Measurements from ENCODE around the gene DNAJA3.
A peak's percentile ranks its signal among the peaks of the same experiment; 100 is the strongest.

DNAJA3 gene

GRCh38 chr16:4494746-4495490 is 69.2 kb downstream of the DNAJA3 start:
- no peak overlapping the region for H3K27ac ChIP-seq (ENCODE audit: insufficient read depth, low read length, poor library complexity, severe bottlenecking)
- H3K4me1 ChIP-seq (ENCODE audit: control insufficient read depth, insufficient read depth, low read length, poor library complexity, severe bottlenecking), result peaks cover 16% of the 10 kb centered on the region
- no peaks in the 10 kb centered on the region for H3K27me3 ChIP-seq (replicated peaks; ENCODE audit: control insufficient read depth, insufficient read depth, low read length, poor library complexity, severe bottlenecking)
- H3K4me3 ChIP-seq (ENCODE audit: insufficient read depth, low read depth, low read length, poor library complexity, severe bottlenecking), result no peak overlapping the region
- H3K36me3 ChIP-seq (ENCODE audit: control insufficient read depth, insufficient read depth, low read length), result peaks cover 7% of the 10 kb centered on the region
- no peaks in the 10 kb centered on the region for H3K9me3 ChIP-seq (ENCODE audit: control insufficient read depth, low read length)
- DNase-seq, result no peak

- Histone ChIP-seq H3K36me3 (ENCODE audit: control insufficient read depth, insufficient read depth, low read length) (peaks cover 7% of the 10 kb centered on the region), H3K4me1 (ENCODE audit: control insufficient read depth, insufficient read depth, low read length, poor library complexity, severe bottlenecking) (peaks cover 16% of the 10 kb centered on the region), H3K4me3 (ENCODE audit: insufficient read depth, low read depth, low read length, poor library complexity, severe bottlenecking) (no peak overlapping the region), H3K27me3 (replicated peaks; ENCODE audit: control insufficient read depth, insufficient read depth, low read length, poor library complexity, severe bottlenecking) (no peaks in the 10 kb centered on the region), H3K9me3 (ENCODE audit: control insufficient read depth, low read length) (no peaks in the 10 kb centered on the region), H3K27ac (ENCODE audit: insufficient read depth, low read length, poor library complexity, severe bottlenecking) (no peak overlapping the region)
- DNase-seq, result no peak
These were observed 70.1 kb downstream of the DNAJA3 start for GRCh38 chr16:4495766-4496165.

- H3K27me3 ChIP-seq (replicated peaks; ENCODE audit: control insufficient read depth, insufficient read depth, low read length, poor library complexity, severe bottlenecking), result no peaks in the 10 kb centered on the region
- no peak overlapping the region for H3K4me3 ChIP-seq (ENCODE audit: insufficient read depth, low read depth, low read length, poor library complexity, severe bottlenecking)
- no peak overlapping the region for H3K27ac ChIP-seq (ENCODE audit: insufficient read depth, low read length, poor library complexity, severe bottlenecking)
- H3K9me3 ChIP-seq (ENCODE audit: control insufficient read depth, low read length), result no peaks in the 10 kb centered on the region
- H3K4me1 ChIP-seq (ENCODE audit: control insufficient read depth, insufficient read depth, low read length, poor library complexity, severe bottlenecking), result peaks cover 20% of the 10 kb centered on the region
- H3K36me3 ChIP-seq (ENCODE audit: control insufficient read depth, insufficient read depth, low read length), result peaks cover 7% of the 10 kb centered on the region
- no peak for DNase-seq
These were observed 70.6 kb downstream of the DNAJA3 start for GRCh38 chr16:4496305-4496704.

- DNase-seq, result no peak
- peaks cover 42% of the 10 kb centered on the region for H3K4me1 ChIP-seq (ENCODE audit: control insufficient read depth, insufficient read depth, low read length, poor library complexity, severe bottlenecking)
These were observed 73.0 kb downstream of the DNAJA3 start for GRCh38 chr16:4498546-4499195.

GRCh38 chr16:4499196-4499555 is 73.5 kb downstream of the DNAJA3 start:
- Histone ChIP-seq H3K27ac (ENCODE audit: insufficient read depth, low read length, poor library complexity, severe bottlenecking) (no peak overlapping the region), H3K4me1 (ENCODE audit: control insufficient read depth, insufficient read depth, low read length, poor library complexity, severe bottlenecking) (peaks cover 47% of the 10 kb centered on the region), H3K27me3 (replicated peaks; ENCODE audit: control insufficient read depth, insufficient read depth, low read length, poor library complexity, severe bottlenecking) (no peaks in the 10 kb centered on the region), H3K4me3 (ENCODE audit: insufficient read depth, low read depth, low read length, poor library complexity, severe bottlenecking) (no peak overlapping the region), H3K36me3 (ENCODE audit: control insufficient read depth, insufficient read depth, low read length) (peaks cover 3% of the 10 kb centered on the region), H3K9me3 (ENCODE audit: control insufficient read depth, low read length) (no peaks in the 10 kb centered on the region)
- DNase-seq, result no peak

More at GRCh38 chr16:4498546-4499195, 73.0 kb downstream of the DNAJA3 start:
- no peak overlapping the region for H3K27ac ChIP-seq (ENCODE audit: insufficient read depth, low read length, poor library complexity, severe bottlenecking)
- no peak overlapping the region for H3K4me3 ChIP-seq (ENCODE audit: insufficient read depth, low read depth, low read length, poor library complexity, severe bottlenecking)
- no peaks in the 10 kb centered on the region for H3K27me3 ChIP-seq (replicated peaks; ENCODE audit: control insufficient read depth, insufficient read depth, low read length, poor library complexity, severe bottlenecking)
- no peaks in the 10 kb centered on the region for H3K9me3 ChIP-seq (ENCODE audit: control insufficient read depth, low read length)
- H3K36me3 ChIP-seq (ENCODE audit: control insufficient read depth, insufficient read depth, low read length), result peaks cover 3% of the 10 kb centered on the region

GRCh38 chr16:4500272-4500671 is 74.6 kb downstream of the DNAJA3 start:
- H3K4me1 ChIP-seq (ENCODE audit: control insufficient read depth, insufficient read depth, low read length, poor library complexity, severe bottlenecking), result peaks cover 57% of the 10 kb centered on the region
- no peak overlapping the region for H3K4me3 ChIP-seq (ENCODE audit: insufficient read depth, low read depth, low read length, poor library complexity, severe bottlenecking)
- no peaks in the 10 kb centered on the region for H3K27me3 ChIP-seq (replicated peaks; ENCODE audit: control insufficient read depth, insufficient read depth, low read length, poor library complexity, severe bottlenecking)
- peaks cover 3% of the 10 kb centered on the region for H3K36me3 ChIP-seq (ENCODE audit: control insufficient read depth, insufficient read depth, low read length)
- no peaks in the 10 kb centered on the region for H3K9me3 ChIP-seq (ENCODE audit: control insufficient read depth, low read length)
- peak overlapping the region; percentile 15 for H3K27ac ChIP-seq (ENCODE audit: insufficient read depth, low read length, poor library complexity, severe bottlenecking)
- DNase-seq, result no peak

GRCh38 chr16:4501071-4501478 is 75.4 kb downstream of the DNAJA3 start:
- H3K4me1 ChIP-seq (ENCODE audit: control insufficient read depth, insufficient read depth, low read length, poor library complexity, severe bottlenecking), result peaks cover 61% of the 10 kb centered on the region
- no peak for DNase-seq
- no peaks in the 10 kb centered on the region for H3K27me3 ChIP-seq (replicated peaks; ENCODE audit: control insufficient read depth, insufficient read depth, low read length, poor library complexity, severe bottlenecking)
- no peaks in the 10 kb centered on the region for H3K9me3 ChIP-seq (ENCODE audit: control insufficient read depth, low read length)
- peaks cover 3% of the 10 kb centered on the region for H3K36me3 ChIP-seq (ENCODE audit: control insufficient read depth, insufficient read depth, low read length)
- H3K4me3 ChIP-seq (ENCODE audit: insufficient read depth, low read depth, low read length, poor library complexity, severe bottlenecking), result no peak overlapping the region
- H3K27ac ChIP-seq (ENCODE audit: insufficient read depth, low read length, poor library complexity, severe bottlenecking), result no peak overlapping the region

- Histone ChIP-seq H3K9me3 (ENCODE audit: control insufficient read depth, low read length) (no peaks in the 10 kb centered on the region), H3K36me3 (ENCODE audit: control insufficient read depth, insufficient read depth, low read length) (peaks cover 38% of the 10 kb centered on the region), H3K4me3 (ENCODE audit: insufficient read depth, low read depth, low read length, poor library complexity, severe bottlenecking) (peak overlapping the region; percentile 23), H3K27me3 (replicated peaks; ENCODE audit: control insufficient read depth, insufficient read depth, low read length, poor library complexity, severe bottlenecking) (no peaks in the 10 kb centered on the region), H3K4me1 (ENCODE audit: control insufficient read depth, insufficient read depth, low read length, poor library complexity, severe bottlenecking) (peaks cover 58% of the 10 kb centered on the region), H3K27ac (ENCODE audit: insufficient read depth, low read length, poor library complexity, severe bottlenecking) (peak overlapping the region; percentile 85)
- peak; percentile 56 to 76 (median 62) for DNase-seq
These were observed 79.9 kb downstream of the DNAJA3 start for GRCh38 chr16:4505356-4506147.

All from effector memory CD4-positive, alpha-beta T cell (primary cell).